ENCODE measurements around the gene COQ8A.

COQ8A gene

GRCh38 chr1:226945858-226946245 lies 5.8 kb downstream of the COQ8A start:
- no peak overlapping the region for H3K27ac ChIP-seq (ENCODE audit: low read depth, low read length)
- peaks cover 63% of the 10 kb centered on the region for H3K4me1 ChIP-seq (ENCODE audit: insufficient read depth, low read length)
- no peaks in the 10 kb centered on the region for H3K9me3 ChIP-seq (ENCODE audit: low read length)
- H3K4me3 ChIP-seq (ENCODE audit: low read depth in 1 of 2, low read length in 2 of 2) = no peak overlapping the region
- no peaks in the 10 kb centered on the region for H3K27me3 ChIP-seq (ENCODE audit: control insufficient read depth in 1 of 2, insufficient read depth in 2 of 2, low read length in 2 of 2)
- no peak overlapping the region for H3K9ac ChIP-seq (ENCODE audit: low read length)
- H3K36me3 ChIP-seq (ENCODE audit: insufficient read depth, low read length) = no peaks in the 10 kb centered on the region

GRCh38 chr1:226946285-226946684 lies 6.2 kb downstream of the COQ8A start:
- Histone ChIP-seq H3K9me3 (ENCODE audit: low read length) (no peaks in the 10 kb centered on the region), H3K4me3 (ENCODE audit: low read depth in 1 of 2, low read length in 2 of 2) (no peak overlapping the region), H3K27ac (ENCODE audit: low read depth, low read length) (no peak overlapping the region), H3K36me3 (ENCODE audit: insufficient read depth, low read length) (no peaks in the 10 kb centered on the region), H3K27me3 (ENCODE audit: control insufficient read depth in 1 of 2, insufficient read depth in 2 of 2, low read length in 2 of 2) (no peaks in the 10 kb centered on the region), H3K4me1 (ENCODE audit: insufficient read depth, low read length) (peaks cover 59% of the 10 kb centered on the region), H3K9ac (ENCODE audit: low read length) (no peak overlapping the region)

- Histone ChIP-seq H3K4me1 (ENCODE audit: insufficient read depth, low read length) (peaks cover 53% of the 10 kb centered on the region), H3K4me3 (ENCODE audit: low read depth in 1 of 2, low read length in 2 of 2) (no peak overlapping the region), H3K27me3 (ENCODE audit: control insufficient read depth in 1 of 2, insufficient read depth in 2 of 2, low read length in 2 of 2) (no peaks in the 10 kb centered on the region), H3K9me3 (ENCODE audit: low read length) (no peaks in the 10 kb centered on the region), H3K36me3 (ENCODE audit: insufficient read depth, low read length) (no peaks in the 10 kb centered on the region), H3K27ac (ENCODE audit: low read depth, low read length) (no peak overlapping the region), H3K9ac (ENCODE audit: low read length) (no peak overlapping the region)
Measured at GRCh38 chr1:226946841-226947240, 6.7 kb downstream of the COQ8A start.

GRCh38 chr1:226948051-226948450 lies 8.0 kb downstream of the COQ8A start:
- H3K36me3 ChIP-seq (ENCODE audit: insufficient read depth, low read length) = no peaks in the 10 kb centered on the region
- no peak overlapping the region for H3K4me3 ChIP-seq (ENCODE audit: low read depth in 1 of 2, low read length in 2 of 2)
- H3K9me3 ChIP-seq (ENCODE audit: low read length) = no peaks in the 10 kb centered on the region
- no peak overlapping the region for H3K27ac ChIP-seq (ENCODE audit: low read depth, low read length)
- peaks cover 43% of the 10 kb centered on the region for H3K4me1 ChIP-seq (ENCODE audit: insufficient read depth, low read length)
- no peaks in the 10 kb centered on the region for H3K27me3 ChIP-seq (ENCODE audit: control insufficient read depth in 1 of 2, insufficient read depth in 2 of 2, low read length in 2 of 2)
- no peak overlapping the region for H3K9ac ChIP-seq (ENCODE audit: low read length)

- no peak overlapping the region for H3K9ac ChIP-seq (ENCODE audit: low read length)
- no peak overlapping the region for H3K4me3 ChIP-seq (ENCODE audit: low read depth in 1 of 2, low read length in 2 of 2)
- H3K36me3 ChIP-seq (ENCODE audit: insufficient read depth, low read length) = no peaks in the 10 kb centered on the region
- H3K27me3 ChIP-seq (ENCODE audit: control insufficient read depth in 1 of 2, insufficient read depth in 2 of 2, low read length in 2 of 2) = no peaks in the 10 kb centered on the region
- H3K27ac ChIP-seq (ENCODE audit: low read depth, low read length) = no peak overlapping the region
- H3K9me3 ChIP-seq (ENCODE audit: low read length) = no peaks in the 10 kb centered on the region
- peaks cover 43% of the 10 kb centered on the region for H3K4me1 ChIP-seq (ENCODE audit: insufficient read depth, low read length)
Measured at GRCh38 chr1:226948480-226948879, 8.4 kb downstream of the COQ8A start.

- H3K36me3 ChIP-seq (ENCODE audit: insufficient read depth, low read length) = no peaks in the 10 kb centered on the region
- no peak overlapping the region for H3K4me3 ChIP-seq (ENCODE audit: low read depth in 1 of 2, low read length in 2 of 2)
- H3K27ac ChIP-seq (ENCODE audit: low read depth, low read length) = no peak overlapping the region
- no peaks in the 10 kb centered on the region for H3K27me3 ChIP-seq (ENCODE audit: control insufficient read depth in 1 of 2, insufficient read depth in 2 of 2, low read length in 2 of 2)
- H3K4me1 ChIP-seq (ENCODE audit: insufficient read depth, low read length) = peaks cover 43% of the 10 kb centered on the region
- no peaks in the 10 kb centered on the region for H3K9me3 ChIP-seq (ENCODE audit: low read length)
- no peak overlapping the region for H3K9ac ChIP-seq (ENCODE audit: low read length)
Measured at GRCh38 chr1:226948996-226949395, 8.9 kb downstream of the COQ8A start.

DNA sequence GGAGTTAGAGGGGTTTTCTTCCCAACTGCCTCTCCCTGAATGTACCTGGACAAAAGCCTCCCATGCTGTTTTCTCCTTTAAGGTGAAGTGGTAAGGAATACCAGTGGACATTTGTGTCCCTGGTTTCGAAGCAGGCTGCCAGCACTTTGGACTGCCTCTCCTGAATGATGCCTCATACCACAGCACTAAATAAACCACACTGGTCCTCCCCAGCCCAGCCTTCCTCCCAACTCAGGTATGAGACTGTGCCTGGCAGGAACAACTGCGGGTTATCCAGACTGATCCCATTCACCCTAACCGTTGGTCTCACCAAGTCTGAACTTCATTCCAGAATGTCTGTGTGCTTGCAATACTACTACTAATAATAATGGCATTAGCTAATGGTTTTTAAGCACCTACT lies 9.3 kb downstream of the COQ8A start:
- Histone ChIP-seq H3K36me3 (ENCODE audit: insufficient read depth, low read length) (no peaks in the 10 kb centered on the region), H3K27me3 (ENCODE audit: control insufficient read depth in 1 of 2, insufficient read depth in 2 of 2, low read length in 2 of 2) (no peaks in the 10 kb centered on the region), H3K4me3 (ENCODE audit: low read depth in 1 of 2, low read length in 2 of 2) (no peak overlapping the region), H3K9me3 (ENCODE audit: low read length) (no peaks in the 10 kb centered on the region), H3K27ac (ENCODE audit: low read depth, low read length) (no peak overlapping the region), H3K9ac (ENCODE audit: low read length) (no peak overlapping the region), H3K4me1 (ENCODE audit: insufficient read depth, low read length) (peaks cover 40% of the 10 kb centered on the region)

DNA sequence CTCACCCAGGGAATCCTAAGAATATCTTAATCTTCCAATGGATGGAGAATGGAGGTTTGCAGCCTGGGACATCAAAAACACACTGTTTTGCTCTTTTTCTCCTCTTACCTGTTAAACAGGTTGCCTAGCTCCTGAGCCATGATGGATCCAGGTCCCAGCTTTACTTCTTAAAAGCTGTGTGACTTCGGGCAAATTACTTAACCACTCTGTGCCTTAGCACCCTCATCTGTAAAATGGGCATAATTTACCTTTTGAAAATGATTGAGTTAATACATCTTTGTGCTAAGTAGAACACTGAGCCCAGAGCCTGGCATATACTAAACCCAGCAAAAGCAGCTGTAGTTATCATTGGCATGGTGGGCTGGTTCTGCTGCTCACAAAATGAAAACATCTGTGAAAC lies 10.2 kb downstream of the COQ8A start:
- Histone ChIP-seq H3K36me3 (ENCODE audit: insufficient read depth, low read length) (no peaks in the 10 kb centered on the region), H3K27me3 (ENCODE audit: control insufficient read depth in 1 of 2, insufficient read depth in 2 of 2, low read length in 2 of 2) (no peaks in the 10 kb centered on the region), H3K9ac (ENCODE audit: low read length) (no peak overlapping the region), H3K4me1 (ENCODE audit: insufficient read depth, low read length) (peaks cover 31% of the 10 kb centered on the region), H3K4me3 (ENCODE audit: low read depth in 1 of 2, low read length in 2 of 2) (no peak overlapping the region), H3K27ac (ENCODE audit: low read depth, low read length) (no peak overlapping the region), H3K9me3 (ENCODE audit: low read length) (no peaks in the 10 kb centered on the region)

DNA sequence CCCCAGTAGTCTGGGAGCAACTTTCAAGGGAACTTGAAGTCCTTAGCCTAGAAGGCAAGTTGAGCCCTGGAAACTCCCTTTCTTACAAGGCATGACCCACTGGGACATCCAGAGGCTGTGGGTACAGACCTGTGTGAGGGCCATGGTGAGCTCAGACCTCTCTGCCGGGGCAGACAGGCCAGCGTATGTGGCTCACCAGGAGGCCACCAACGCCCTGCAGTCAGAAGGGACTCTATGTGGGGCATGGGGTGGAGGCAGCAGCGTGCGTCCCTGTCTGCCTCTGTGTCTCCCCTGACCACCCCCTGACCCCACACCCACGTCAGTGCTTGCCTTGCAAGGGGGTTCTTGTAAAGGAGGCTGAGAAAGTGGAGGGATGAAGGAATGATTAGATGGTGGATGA lies 10.8 kb downstream of the COQ8A start:
- Histone ChIP-seq H3K4me3 (ENCODE audit: low read depth in 1 of 2, low read length in 2 of 2) (no peak overlapping the region), H3K4me1 (ENCODE audit: insufficient read depth, low read length) (peaks cover 26% of the 10 kb centered on the region), H3K36me3 (ENCODE audit: insufficient read depth, low read length) (no peaks in the 10 kb centered on the region), H3K27me3 (ENCODE audit: control insufficient read depth in 1 of 2, insufficient read depth in 2 of 2, low read length in 2 of 2) (no peaks in the 10 kb centered on the region), H3K9me3 (ENCODE audit: low read length) (no peaks in the 10 kb centered on the region), H3K27ac (ENCODE audit: low read depth, low read length) (no peak overlapping the region), H3K9ac (ENCODE audit: low read length) (no peak overlapping the region)

DNA sequence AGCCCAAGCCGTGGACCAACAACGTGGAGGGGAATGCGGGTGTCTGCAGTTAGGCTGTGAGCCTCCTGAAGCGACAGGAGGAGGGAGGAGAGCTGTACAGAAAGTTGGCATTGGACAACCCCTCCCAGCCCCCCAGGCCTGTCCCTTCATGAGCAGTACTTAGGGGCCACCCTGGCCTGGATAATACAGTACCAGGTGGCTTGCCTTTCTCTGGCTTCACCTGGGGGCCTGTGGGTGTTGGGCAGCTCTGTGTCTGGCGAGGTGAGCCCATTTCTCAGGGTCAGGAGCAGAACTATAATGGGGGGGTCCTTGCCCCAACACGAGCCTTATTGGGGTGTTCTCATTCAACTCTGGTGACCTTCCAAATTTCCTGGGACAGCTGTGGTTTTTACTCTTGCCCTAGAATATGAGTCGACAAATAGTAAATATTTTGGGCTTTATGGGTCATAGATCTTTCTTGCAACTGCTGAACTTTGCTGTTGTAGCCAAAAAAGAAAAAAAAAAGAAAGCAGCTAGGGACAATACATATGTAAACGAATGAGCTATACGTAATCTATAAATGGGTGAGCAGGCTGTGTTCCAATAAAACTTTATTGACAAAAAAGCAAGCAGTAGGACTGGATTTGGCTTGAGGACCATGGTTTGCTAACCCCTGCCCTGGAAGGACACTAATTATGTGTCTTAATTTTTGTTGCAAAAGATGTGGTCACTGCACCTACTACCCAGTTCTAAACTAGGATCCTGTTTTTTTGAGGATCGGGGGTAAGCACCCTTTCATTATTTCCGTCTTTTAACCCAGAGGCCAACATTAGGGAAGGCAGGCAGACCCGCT lies 11.4 kb downstream of the COQ8A start:
- no peak overlapping the region for H3K9ac ChIP-seq (ENCODE audit: low read length)
- no peak overlapping the region for H3K27ac ChIP-seq (ENCODE audit: low read depth, low read length)
- H3K36me3 ChIP-seq (ENCODE audit: insufficient read depth, low read length) = no peaks in the 10 kb centered on the region
- no peaks in the 10 kb centered on the region for H3K9me3 ChIP-seq (ENCODE audit: low read length)
- H3K4me1 ChIP-seq (ENCODE audit: insufficient read depth, low read length) = peaks cover 19% of the 10 kb centered on the region
- no peak overlapping the region for H3K4me3 ChIP-seq (ENCODE audit: low read depth in 1 of 2, low read length in 2 of 2)
- H3K27me3 ChIP-seq (ENCODE audit: control insufficient read depth in 1 of 2, insufficient read depth in 2 of 2, low read length in 2 of 2) = no peaks in the 10 kb centered on the region

DNA sequence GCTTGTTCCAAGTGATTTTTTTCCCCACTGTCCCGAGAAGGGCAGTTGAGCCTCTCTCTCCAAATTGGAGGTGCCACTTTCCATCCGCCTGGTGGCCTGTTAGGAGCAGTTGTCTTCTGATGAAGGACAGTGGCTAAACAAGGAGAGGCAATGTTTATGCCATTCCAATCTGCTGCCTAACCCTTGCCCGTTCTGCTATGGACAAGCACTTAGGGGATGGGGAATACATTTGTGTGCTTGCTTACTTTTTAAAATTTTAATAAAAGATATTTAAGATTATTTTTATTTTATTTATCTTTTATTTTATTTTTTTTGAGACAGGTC lies 12.0 kb downstream of the COQ8A start:
- Histone ChIP-seq H3K36me3 (ENCODE audit: insufficient read depth, low read length) (no peaks in the 10 kb centered on the region), H3K4me3 (ENCODE audit: low read depth in 1 of 2, low read length in 2 of 2) (no peak overlapping the region), H3K27ac (ENCODE audit: low read depth, low read length) (no peak overlapping the region), H3K4me1 (ENCODE audit: insufficient read depth, low read length) (peaks cover 15% of the 10 kb centered on the region), H3K9ac (ENCODE audit: low read length) (no peak overlapping the region), H3K27me3 (ENCODE audit: control insufficient read depth in 1 of 2, insufficient read depth in 2 of 2, low read length in 2 of 2) (no peaks in the 10 kb centered on the region), H3K9me3 (ENCODE audit: low read length) (no peaks in the 10 kb centered on the region)

DNA sequence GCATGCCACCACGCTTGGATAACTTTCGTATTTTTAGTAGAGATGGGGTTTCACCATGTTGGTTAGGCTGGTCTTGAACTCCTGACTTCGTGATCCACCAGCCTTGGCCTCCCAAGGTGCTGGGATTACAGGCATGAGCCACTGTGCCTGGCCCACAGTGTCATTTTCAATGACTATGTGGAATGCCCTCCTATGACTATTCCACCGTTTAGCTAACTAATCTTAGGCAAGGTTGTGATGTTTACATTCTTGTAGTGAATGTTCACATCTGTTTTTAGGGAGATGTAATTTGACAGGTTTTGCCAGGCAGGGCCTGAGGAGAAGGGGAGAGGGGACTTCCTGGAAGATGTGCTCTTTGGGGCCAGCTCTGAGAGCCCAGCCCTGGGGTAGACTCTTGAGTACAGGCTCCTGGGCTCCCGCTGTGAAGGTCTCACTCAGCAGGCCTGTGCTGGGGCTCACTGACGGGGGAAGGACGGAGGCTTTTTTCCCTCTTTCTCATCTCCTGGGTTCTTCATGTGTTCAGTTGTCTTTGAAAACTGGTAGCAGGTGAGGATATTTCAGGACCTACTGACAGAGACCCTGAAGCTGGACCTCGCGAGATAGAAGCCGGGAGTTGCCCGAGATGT lies 13.2 kb downstream of the COQ8A start:
- Histone ChIP-seq H3K9ac (ENCODE audit: low read length) (no peak overlapping the region), H3K4me3 (ENCODE audit: low read depth in 1 of 2, low read length in 2 of 2) (no peak overlapping the region), H3K36me3 (ENCODE audit: insufficient read depth, low read length) (no peaks in the 10 kb centered on the region), H3K4me1 (ENCODE audit: insufficient read depth, low read length) (peaks cover 13% of the 10 kb centered on the region), H3K27ac (ENCODE audit: low read depth, low read length) (no peak overlapping the region), H3K27me3 (ENCODE audit: control insufficient read depth in 1 of 2, insufficient read depth in 2 of 2, low read length in 2 of 2) (no peaks in the 10 kb centered on the region), H3K9me3 (ENCODE audit: low read length) (no peaks in the 10 kb centered on the region)
